ENCODE data around the gene NRP1. TPM values are rescaled to one million over a fixed set of nuclear protein-coding genes. Genes with fewer than 3 reads are reported as not detected.
"Not testable (repeated sequence)": the region's sequence is repeated elsewhere in the genome, so short reads cannot be mapped to it uniquely, and the experiment has no call there.

NRP1 gene
- polyA plus RNA-seq, 4 donors: 145 to 220 (median 173) TPM

DNA sequence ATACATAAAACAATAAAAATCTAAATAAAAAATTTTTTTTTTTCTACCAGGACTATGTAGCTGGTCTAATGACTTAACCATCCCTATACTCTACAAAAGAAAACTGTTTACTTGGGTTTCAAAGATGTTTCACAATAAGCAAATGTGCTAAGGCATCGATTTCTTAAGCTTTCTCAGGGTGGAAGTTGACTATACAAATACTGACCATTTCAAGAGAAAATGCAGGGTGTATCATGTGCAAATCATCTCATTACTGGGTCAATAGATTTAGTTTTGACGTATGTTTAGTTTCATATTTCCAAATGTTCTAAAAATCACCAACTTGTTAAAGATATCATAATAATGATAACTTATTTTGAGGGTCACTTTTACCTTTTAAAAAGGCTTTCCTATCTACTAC is 7.5 kb downstream of the NRP1 start:
- no peak for DNase-seq (ENCODE audit: low read depth in 4 of 4, low spot score in 3 of 4)

DNA sequence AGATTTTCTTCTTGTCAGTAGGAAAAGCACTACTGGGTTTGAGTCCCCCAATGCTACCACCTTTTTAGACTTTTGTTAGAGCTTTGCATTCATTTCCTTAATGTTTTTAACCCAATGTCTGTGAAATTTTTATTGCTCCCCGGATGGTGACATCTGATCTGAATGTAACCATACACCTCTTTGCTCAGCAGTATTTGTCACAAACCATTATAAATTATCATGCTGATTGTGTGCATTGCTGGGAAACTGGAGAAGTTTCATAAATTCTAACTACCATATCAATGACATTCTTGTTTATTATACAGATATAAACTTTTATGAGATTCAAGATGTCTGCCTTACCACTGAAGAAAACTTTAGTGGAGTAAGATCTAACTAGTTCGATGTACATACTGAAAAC is 8.5 kb downstream of the NRP1 start:
- no peak for DNase-seq (ENCODE audit: low read depth in 4 of 4, low spot score in 3 of 4)

DNA sequence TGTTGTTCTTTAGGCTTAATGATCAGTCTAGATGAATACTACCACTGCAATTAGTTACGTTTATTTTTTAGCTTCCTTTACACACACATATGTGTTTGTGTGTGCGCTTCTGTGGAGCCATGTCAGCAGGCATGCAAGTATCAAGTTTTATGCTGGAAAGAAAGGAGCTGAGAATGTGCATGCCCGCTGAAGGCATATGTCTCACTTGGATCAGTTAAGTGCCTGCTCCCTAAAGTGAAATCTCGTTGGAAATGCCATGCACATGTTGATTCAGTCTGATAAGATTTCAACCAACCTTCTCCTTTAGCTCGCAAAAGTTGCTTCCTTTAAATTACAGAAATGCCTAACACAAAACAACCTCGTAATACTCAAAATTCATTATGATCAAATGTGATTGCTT is 10.7 kb downstream of the NRP1 start:
- no peak for DNase-seq (ENCODE audit: low read depth in 4 of 4, low spot score in 3 of 4)

DNA sequence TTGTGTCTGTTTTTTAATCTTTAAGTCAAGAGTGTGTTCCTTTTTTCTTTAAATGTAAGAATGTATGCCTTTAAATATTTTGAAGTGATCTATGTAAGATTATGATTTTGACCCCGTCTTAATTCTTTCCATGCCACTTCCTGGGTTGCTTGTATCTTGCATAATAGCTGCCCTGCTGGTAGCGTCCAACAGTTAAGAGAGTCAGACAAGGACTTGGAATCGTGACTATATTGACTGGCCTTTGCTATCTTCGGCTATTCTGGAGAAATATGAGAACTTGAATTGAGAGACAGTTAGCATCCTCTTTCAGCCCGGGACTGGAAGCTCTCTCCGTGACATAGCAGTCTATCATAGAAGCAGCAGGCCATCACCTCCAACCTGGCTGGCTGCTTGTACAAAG is 13.0 kb downstream of the NRP1 start:
- DNase-seq (ENCODE audit: low read depth in 4 of 4, low spot score in 3 of 4): no peak

DNA sequence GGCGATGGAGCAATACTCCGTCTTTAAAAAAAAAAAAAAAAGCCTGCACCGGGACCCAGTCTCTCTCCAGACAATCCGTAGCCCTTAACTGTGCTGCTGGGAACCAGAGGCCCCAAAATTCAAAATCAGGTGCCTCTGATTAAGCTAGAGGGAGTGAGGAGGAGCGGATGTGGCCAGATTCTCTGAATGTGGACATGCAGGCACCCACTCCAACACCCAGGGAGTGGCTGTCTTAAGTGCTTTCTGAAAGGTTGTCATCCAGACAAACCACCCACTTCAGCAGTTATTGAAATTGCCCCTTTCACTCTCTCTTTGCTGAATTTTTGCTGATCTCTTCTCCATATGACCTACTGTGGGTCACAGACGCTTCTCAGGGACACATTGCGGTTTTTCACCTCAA is 14.2 kb downstream of the NRP1 start:
- no peak for DNase-seq (ENCODE audit: low read depth in 4 of 4, low spot score in 3 of 4)

DNA sequence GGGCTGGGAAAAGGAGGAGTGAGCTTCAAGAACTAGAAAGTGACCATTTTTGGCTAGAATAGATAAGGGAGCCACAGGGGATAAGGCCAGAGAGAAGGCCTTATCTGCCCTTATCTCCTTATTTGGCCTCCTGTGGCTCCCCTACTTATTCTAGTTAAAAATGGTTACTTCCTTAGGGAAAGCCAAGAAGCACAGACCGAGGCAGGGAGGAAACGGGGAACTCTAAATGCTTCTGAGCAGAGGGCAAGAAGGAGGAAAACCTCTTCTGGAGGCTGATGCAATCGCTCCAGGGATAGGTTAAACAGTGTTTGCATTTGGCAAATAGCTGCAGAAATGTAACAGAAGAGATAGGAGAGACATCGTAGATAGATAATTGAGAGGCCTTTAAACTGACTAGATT is 18.6 kb downstream of the NRP1 start:
- DNase-seq (ENCODE audit: low read depth in 4 of 4, low spot score in 3 of 4): no peak

DNA sequence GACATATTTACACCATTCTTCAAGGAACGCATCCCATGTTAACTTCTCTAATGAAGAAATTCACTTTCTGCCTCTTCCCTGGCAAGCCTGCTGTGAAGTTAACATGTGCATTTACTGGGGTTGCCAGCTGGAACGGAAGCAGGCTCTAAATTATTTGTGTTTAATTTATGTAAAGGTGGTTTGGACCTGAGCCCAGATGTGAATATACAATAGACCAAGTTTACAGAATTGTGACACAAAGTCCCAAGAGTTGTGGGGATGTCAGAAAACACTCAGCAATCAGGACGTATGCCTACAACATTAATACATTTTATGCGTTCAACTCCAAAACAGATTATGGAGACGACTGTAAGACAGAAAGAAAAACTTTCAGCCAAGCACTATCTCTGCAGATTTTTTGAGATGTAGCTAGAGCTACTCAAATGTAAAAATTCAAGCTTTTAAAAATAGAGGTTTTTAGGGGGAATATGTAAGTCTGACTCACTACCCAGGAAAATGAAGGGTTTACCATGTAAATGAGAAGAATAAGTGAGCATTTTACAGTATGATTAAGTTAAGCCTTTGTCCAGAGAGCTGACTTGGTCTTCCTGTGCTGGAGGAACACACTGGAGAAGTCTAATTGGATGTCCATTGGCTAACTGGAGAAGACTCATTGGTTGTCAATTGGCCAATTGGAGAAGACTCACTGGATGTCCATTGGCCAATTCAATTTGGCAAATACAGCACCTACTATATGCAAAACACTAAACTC is 19.5 kb downstream of the NRP1 start:
- no peak for DNase-seq (ENCODE audit: low read depth in 4 of 4, low spot score in 3 of 4)

DNA sequence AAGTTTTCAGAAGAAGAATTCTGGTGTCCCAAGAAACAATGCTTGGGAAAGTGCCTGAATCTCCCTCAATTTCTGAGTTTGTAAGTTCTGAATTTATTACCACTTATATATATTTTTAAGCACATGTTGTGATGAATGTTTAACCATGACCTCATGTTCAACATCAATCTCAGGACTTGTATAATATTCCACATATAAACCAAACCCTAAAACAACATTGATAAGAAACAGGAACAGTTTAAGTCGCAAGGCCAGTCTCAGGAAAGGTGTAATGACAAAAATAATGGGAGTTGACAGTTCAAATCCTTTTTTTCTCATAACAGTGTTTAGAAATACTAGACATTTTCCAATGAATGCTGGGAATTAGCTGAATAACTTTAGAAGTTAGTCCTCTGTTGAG is 22.8 kb downstream of the NRP1 start:
- no peak for DNase-seq (ENCODE audit: low read depth in 4 of 4, low spot score in 3 of 4)

DNA sequence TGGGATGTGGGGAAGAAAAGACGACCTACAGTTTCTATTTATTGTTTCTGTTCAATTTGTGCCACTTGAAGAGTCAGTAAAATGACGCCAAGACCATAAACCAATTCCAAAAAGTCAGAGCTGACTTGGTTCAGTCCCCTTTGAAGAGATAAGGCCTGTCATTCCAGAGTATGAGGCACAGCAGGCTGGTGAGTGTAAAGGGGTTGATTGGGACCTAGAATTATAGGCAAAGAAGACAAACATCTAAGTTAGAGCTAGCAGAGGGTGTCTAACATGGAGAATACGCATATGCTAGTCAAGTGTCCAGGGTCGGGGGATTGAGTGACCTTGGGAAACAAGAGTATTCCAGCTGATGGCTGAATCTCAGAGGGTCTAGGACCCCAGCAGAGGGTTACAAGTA is 23.6 kb downstream of the NRP1 start:
- DNase-seq (ENCODE audit: low read depth in 4 of 4, low spot score in 3 of 4): no peak

DNA sequence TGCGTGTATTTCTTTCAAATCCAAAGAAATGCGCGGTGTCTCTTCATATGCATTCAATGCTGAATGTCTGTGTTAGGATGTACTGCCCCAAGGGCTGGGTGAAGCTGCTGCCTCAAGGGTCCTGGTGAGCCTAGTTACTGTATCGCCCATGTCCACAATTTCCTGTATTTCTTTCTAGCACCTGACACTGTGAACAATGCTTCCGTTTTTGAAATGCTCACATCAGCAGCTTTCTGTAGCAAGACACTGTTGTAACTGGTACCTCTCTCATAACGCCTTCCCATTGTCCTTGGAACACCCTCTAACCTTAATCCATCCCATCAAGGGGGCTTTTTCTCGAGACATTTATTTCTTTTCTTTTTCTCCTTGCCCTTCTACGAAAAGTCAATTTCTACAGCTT is 25.1 kb downstream of the NRP1 start:
- no peak for DNase-seq (ENCODE audit: low read depth in 4 of 4, low spot score in 3 of 4)

DNA sequence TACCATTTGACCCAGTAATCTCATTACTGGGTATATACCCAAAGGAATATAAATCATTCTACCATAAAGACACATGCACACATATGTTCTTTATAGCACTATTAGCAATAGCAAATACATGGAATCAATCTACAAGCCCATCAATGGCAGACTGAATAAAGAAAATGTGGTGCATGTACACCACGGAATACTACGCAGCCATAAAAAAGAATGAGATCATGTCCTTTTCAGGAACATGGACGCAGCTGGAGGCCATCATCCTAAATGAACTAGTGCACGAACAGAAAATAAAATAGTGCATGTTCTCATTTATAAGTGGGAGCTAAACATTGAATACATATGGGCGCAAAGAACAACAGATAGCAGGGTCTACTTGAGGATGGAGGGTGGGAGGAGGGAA is 26.6 kb downstream of the NRP1 start:
- DNase-seq (ENCODE audit: low read depth in 4 of 4, low spot score in 3 of 4): no peak

DNA sequence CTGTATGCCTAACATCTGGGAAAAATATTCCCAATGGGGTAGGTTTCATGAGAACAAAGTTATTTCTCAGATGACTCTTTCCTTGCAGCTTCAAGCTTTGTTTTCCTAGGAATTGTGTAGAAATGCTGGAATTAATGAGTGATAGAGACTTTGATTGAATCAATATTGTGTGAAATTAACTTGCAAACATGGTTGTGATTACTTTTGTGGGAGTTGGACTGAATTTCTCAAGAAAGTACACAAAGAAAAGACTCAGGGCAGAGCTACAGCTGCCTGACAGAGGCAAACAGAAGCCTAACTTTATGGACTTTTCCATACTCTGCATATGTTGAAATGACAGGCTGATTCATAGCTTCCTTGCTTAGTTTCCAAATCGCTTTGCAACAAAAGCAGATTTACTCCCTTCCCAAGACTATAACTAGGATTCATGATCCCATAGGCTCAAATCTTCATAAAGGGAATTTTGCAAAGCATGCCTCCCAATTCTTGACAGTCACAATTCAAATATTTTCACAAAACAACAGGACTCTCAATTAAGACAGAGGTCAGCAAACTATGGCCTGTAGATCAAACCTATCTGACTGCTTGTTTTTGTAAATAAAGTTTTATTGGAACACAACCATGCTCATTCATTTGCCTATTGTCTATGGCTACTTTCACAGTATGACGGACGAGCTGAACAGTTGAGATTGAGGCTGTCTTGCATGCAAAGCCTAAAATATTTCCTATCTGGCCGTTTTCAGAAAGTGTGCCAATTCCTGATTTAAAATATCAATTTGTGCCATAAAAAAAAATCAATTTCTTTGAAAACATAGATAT is 27.6 kb downstream of the NRP1 start:
- no peak for DNase-seq (ENCODE audit: low read depth in 4 of 4, low spot score in 3 of 4)

DNA sequence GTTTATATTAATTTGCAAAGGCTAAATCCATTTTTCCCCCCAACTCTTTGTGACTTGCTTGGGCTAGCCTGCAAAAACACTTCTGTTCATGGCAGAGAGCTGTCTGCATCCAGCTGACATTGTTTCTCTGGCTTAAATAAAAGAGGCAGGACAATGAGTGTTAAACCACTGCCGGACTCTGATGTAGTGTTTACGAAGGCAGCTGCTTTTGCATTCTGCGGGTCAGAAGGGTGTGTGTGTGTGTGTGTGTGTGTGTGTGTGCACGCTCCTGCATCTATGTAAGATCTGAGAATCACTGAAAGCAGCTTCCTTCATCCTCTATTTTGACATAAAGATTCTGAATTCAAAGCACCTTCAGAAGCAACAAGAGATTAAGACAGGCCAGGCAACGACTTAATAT is 28.3 kb downstream of the NRP1 start:
- no peak for DNase-seq (ENCODE audit: low read depth in 4 of 4, low spot score in 3 of 4)

DNA sequence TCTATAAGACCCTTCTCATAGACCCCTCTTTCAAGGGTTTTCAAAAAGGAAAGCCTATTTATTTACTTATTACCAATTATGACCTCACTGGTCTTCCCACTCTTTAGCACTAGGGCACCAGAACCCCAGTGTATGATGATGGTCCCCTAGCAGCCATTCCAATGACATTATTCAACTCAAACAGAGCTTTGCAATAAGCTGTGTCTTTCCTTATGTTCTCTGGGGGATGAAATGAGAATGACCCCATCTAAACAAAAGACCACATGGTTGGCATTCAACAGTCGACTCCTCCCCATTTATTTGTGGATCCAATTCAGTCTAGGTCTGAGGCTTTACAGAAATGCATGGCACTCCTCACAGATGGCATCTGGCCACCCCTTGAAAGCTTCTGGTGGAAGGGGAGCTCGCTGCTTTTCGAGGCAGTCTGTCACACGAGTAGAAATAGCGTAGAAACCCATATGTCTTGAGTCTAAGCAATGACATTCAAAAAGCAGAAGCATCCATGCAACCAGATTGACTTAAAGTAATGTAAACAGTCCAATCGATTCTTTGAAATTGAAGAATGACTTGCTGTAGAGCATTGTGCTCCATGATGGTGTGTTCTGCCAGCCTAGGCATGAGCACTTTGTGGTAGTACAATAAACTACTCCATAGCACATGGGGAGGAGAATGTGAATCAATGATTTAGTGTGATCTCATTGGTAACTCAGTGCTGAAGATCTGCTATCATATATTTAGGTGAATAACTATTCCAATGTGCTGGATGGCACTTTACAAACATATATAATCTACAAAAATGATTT is 29.8 kb downstream of the NRP1 start:
- DNase-seq (ENCODE audit: low read depth in 4 of 4, low spot score in 3 of 4): no peak

DNA sequence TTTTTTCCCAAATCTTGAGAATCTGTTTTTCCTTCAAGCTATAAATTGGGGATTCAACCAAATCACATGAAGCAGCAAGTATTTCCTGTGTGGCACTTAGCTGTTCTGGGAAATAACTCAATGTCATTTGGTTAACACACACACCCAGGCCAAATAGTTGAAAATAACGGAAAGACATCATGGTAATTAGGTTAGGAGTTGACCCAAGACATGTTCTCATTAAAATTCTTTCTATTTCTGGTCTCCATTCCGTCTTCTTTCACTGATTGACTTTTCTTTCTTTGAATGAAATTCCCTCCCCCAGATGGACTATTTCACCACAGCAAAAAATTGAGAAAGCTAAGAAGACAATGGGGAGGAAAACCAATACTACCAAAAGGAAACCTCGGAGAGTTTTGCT is 30.5 kb downstream of the NRP1 start:
- DNase-seq (ENCODE audit: low read depth in 4 of 4, low spot score in 3 of 4): no peak

DNA sequence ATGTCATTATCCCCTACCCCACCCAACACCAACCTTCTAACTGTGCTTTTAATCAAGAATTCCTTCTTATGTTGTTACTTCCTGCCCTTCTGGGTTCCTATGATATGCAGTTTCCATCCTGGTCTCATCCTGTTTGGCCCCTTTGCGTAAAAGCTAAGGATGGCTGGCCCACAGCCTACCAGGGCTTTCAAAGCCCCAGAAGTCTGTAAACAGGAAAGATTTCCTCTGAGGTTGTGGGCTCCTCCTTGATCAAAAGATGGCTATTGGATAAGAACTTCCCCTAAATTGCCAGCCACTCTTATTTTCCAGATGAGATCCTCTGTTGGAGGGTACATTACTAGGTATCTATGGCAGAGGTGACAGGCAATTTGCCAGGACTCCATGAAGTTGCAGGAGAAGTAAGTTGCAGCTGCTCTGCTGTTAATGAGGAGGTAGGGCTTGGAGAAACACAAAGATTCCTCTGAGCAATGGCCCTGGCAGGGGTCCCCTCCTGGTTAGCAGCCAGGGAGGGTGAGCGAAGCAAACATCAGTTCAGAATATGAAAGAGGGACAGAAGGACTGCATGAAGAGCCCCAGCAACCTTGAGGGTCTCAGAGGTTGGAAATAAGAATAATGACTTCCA is 32.1 kb downstream of the NRP1 start:
- no peak for DNase-seq (ENCODE audit: low read depth in 4 of 4, low spot score in 3 of 4)

DNA sequence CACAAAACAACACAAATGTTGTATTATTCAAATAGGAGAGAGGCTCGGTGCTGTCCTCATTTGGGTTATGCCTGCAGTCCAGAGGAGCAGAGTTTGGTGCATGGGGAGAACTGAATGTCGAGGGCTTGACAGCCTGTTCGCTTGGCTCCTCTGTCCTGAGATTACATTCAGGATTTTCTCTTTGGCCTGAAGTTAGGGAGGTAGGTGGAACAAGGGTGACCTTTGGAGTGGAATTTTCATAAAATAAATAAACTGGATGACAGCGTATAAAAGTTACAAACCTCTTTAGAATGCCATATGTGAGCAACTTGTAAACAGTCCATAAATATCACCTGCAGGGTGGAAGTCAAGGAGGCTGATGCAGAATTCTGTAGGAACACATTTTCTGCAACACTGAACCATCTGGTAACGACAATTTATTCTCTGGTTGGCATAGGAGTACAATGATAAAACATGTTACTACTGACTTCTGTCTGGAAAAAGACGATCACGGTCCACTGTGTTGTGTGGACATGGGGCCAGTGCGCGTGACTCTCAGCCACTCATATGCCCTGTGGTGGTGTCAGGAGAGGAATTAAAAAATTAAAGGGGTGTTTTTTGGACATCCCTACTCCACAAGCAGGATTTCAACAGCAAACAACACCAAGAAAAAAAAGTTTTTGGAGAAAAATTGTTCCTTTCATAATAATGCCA is 33.2 kb downstream of the NRP1 start:
- DNase-seq (ENCODE audit: low read depth in 4 of 4, low spot score in 3 of 4): no peak

DNA sequence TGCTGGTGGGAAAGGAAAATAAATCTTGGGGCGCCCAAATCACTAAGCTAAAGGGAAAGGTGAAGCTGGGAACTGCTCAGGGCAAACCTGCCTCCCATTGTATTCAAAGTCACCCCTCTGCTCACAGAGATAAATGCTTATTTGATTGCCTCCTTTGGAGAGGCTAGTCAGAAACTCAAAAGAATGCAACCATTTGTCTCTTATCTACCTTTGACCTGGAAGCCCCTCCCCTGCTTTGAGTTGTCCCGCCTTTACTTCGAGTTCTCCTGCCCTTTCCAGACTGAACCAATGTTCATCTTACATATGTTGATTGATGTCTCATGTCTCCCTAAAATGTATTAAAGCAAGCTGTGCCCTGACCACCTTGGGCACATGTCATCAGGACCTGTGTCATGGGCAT is 33.9 kb downstream of the NRP1 start:
- not testable (repeated sequence) for DNase-seq (ENCODE audit: low read depth in 4 of 4, low spot score in 3 of 4)

DNA sequence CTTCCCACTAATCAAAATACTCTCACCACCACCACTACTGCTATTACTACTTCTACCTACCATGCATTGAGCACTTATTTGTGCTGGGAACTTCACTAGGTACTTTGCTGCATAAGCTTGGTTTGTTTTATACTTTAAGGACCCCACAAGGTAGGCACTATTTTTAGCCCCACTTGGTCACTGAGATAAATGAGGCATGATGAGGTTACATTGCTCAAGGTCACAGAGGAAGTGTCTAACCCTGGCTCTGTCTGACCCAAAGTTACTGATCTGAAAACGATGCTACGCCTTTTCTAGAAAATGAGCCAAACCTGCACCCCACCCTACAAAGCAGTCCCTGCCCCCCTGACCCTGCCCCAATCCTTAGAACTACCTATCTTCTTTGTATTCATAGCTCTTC is 35.6 kb downstream of the NRP1 start:
- DNase-seq (ENCODE audit: low read depth in 4 of 4, low spot score in 3 of 4): no peak

DNA sequence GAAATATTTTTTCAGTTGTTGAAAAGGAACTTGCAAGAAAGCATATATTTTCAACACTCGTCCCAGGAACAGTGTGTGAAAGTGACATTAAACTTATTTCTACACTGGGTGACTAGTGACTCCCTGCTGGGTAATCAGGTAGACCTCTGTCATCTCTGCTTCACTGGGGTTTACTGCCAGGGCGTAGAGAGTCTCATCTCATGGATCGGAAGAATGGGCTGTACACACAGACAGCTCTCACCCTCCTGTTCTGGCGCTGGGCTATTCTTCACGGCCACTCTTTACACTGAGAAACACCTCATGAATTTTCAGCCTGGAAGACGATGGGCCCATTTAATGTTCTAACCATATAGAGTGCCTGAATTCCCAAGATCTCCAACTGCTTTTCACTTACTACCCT is 36.4 kb downstream of the NRP1 start:
- DNase-seq (ENCODE audit: low read depth in 4 of 4, low spot score in 3 of 4): no peak
